Measurements from ENCODE around the gene COL25A1. TPM values are rescaled to one million over a fixed set of nuclear protein-coding genes. Genes with fewer than 3 reads are reported as not detected.
"Not testable (repeated sequence)": the region's sequence is repeated elsewhere in the genome, so short reads cannot be mapped to it uniquely, and the experiment has no call there.

COL25A1 gene
- total RNA-seq, 4 donors from 2014 or later = 2.5 TPM; not detected in 3

- Histone ChIP-seq H3K4me3 (no peak overlapping the region), H3K36me3 (no peaks in the 10 kb centered on the region), H3K4me1 (no peaks in the 10 kb centered on the region), H3K27ac (no peak overlapping the region), H3K27me3 (no peaks in the 10 kb centered on the region), H3K9me3 (no peaks in the 10 kb centered on the region)
- TF ChIP-seq CTCF (IDR thresholded peaks at IDR 0.05) (no peak), POLR2A (IDR thresholded peaks at IDR 0.05) (no peak)
- no peak for DNase-seq
Measured at GRCh38 chr4:109149836-109150235, 152.6 kb downstream of the COL25A1 start.

GRCh38 chr4:109148577-109149075, 153.8 kb downstream of the COL25A1 start:
- H3K27ac ChIP-seq = no peak overlapping the region
- H3K36me3 ChIP-seq = no peaks in the 10 kb centered on the region
- DNase-seq = no peak
- TF ChIP-seq POLR2A (IDR thresholded peaks at IDR 0.05) = no peak
- TF ChIP-seq CTCF (IDR thresholded peaks at IDR 0.05) = no peak
- no peak overlapping the region for H3K4me3 ChIP-seq
- no peaks in the 10 kb centered on the region for H3K27me3 ChIP-seq
- H3K9me3 ChIP-seq = no peaks in the 10 kb centered on the region
- no peaks in the 10 kb centered on the region for H3K4me1 ChIP-seq

- DNase-seq = no peak
- H3K27ac ChIP-seq = no peak overlapping the region
- H3K4me3 ChIP-seq = no peak overlapping the region
- H3K9me3 ChIP-seq = no peaks in the 10 kb centered on the region
- H3K36me3 ChIP-seq = no peaks in the 10 kb centered on the region
- TF ChIP-seq POLR2A (IDR thresholded peaks at IDR 0.05) (no peak), CTCF (IDR thresholded peaks at IDR 0.05) (no peak)
- H3K4me1 ChIP-seq = no peaks in the 10 kb centered on the region
- H3K27me3 ChIP-seq = no peaks in the 10 kb centered on the region
Measured at GRCh38 chr4:109147135-109147534, 155.3 kb downstream of the COL25A1 start.

- Histone ChIP-seq H3K27ac (no peak overlapping the region), H3K9me3 (no peaks in the 10 kb centered on the region), H3K27me3 (no peaks in the 10 kb centered on the region), H3K36me3 (no peaks in the 10 kb centered on the region), H3K4me1 (no peaks in the 10 kb centered on the region), H3K4me3 (no peak overlapping the region)
- DNase-seq = no peak
- TF ChIP-seq CTCF (IDR thresholded peaks at IDR 0.05) = no peak
- TF ChIP-seq POLR2A (IDR thresholded peaks at IDR 0.05) = no peak
Measured at GRCh38 chr4:109146499-109146898, 156.0 kb downstream of the COL25A1 start.

- not testable (repeated sequence) for H3K4me1 ChIP-seq, H3K27ac ChIP-seq, DNase-seq, H3K27me3 ChIP-seq, H3K9me3 ChIP-seq, H3K36me3 ChIP-seq, H3K4me3 ChIP-seq
Measured at GRCh38 chr4:109138125-109138524, 164.3 kb downstream of the COL25A1 start.

- no peaks in the 10 kb centered on the region for H3K36me3 ChIP-seq
- no peaks in the 10 kb centered on the region for H3K9me3 ChIP-seq
- no peak for TF ChIP-seq CTCF (IDR thresholded peaks at IDR 0.05)
- no peak for TF ChIP-seq POLR2A (IDR thresholded peaks at IDR 0.05)
- no peak overlapping the region for H3K4me3 ChIP-seq
- no peak for DNase-seq
- no peaks in the 10 kb centered on the region for H3K27me3 ChIP-seq
- H3K4me1 ChIP-seq = no peaks in the 10 kb centered on the region
- no peak overlapping the region for H3K27ac ChIP-seq
Measured at GRCh38 chr4:109134921-109135320, 167.5 kb downstream of the COL25A1 start.
